GM18867 (cell line): ENCODE data around the gene C1S.
"Not testable (repeated sequence)": the region's sequence is repeated elsewhere in the genome, so short reads cannot be mapped to it uniquely, and the experiment has no call there.

Experiments
- ATAC-seq: cut with Tn5 transposase; IDR thresholded peaks from one replicate; pipeline ENCODE4 v1.9.1; 2021; ENCODE audit warnings: mild to moderate bottlenecking, moderate library complexity; ENCODE audit not compliant: unreplicated experiment

Gene C1S

DNA sequence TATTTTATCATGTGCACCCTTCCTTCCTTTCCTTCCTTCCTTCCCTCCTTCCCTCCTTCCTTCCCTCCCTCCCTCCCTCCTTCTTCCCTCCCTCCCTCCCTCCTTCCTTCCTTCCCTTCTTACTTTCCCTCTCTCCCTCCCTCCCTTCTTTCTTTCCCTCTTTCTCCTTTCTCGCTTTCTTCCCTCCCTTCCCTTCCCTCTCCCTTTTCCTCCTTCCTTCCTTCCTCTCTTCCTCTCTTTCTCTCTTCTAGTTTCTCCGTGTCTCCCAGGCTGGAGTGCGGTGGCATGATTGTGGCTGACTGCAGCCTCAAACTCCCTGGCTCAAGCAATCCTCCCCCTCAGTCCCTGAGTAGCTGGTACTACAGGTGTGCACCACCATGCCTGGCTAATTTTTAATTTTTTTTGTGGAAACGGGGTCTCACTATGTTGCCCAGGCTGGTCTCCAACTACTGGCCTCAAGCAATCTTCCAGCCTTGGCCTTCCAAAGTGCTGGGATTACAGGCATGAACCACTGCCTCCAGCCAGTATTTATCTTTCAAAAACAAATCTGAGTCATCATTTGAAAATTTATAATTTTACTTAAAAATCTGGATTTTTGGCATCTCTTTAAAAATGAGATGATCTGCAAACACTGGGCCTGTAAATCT, 40.7 kb downstream of the C1S start:
- ATAC-seq: no peak

DNA sequence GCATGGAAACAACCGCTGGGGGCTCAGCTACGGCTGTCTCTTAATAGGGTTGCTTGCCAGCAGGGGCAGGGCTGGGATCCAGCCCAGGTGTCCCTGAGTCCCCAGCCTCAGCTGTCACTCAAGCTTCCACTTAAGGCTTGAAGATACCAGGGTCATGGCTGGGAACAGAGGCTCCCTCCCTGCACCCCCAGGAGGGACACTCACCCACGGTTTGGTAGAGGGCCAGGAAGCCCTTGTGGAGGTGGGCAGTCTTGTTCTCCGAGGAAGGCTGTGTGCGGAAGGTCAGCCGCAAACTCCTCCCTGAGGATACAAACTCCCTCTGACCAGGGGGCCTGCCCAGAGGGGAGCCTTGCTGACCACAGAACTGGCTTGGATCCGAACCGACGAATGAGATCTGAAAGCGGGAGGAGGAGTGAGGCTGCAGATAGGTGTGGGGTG, 41.2 kb downstream of the C1S start:
- ATAC-seq: no peak

DNA sequence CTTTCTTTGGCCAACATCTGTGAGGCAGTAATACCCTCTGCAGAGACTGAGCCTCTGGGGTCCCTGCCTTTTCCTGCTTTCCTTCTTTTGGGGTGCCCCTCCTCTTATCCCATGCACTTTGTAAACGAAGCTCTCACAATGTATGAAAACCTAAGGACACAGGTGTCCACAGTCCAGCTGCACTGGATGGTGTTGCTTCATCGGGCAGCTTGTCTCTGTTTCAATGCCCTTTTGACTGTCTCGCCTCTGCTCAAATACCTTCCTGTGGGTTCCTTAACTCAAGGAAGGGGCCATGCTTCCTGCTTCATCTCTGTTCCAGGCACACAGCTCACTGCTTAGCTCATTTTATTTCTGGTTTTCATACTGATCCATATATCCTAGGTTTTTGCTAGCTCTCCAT, 42.1 kb downstream of the C1S start:
- no peak for ATAC-seq

DNA sequence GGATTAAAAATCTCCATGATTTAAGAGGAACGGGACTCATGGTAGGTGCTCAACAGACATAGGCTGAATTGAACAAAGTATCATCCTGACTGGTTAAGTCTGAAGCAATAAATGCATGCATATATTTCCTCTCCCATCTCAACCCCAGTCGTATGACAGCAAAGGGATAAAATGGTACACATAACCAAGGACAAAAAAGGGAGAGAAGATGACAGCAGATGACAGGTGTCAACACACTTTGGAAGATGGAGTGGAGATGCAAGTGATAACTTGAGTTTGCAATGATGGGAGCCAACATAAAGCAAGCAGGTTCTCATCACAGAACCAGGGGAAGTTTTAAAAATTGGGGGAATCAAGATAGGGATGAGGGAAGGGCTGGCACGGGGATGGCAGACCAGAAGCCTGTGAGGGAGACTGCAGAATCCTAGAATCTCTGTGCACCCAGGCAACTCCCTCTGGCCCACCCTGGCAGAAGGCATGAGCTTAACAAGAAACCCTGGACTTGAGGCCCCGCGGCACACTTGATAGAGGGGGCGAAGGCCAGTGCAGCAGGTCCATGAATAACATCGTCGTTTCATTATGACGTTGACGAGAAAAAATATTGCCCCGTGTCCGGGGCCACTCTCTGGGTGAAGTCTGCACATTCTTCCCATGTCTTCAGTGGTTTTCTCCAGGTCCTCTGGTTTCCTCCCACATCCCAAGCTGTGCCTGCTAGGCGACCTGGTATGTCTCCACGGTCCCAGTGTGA, 43.5 kb downstream of the C1S start:
- no peak for ATAC-seq

DNA sequence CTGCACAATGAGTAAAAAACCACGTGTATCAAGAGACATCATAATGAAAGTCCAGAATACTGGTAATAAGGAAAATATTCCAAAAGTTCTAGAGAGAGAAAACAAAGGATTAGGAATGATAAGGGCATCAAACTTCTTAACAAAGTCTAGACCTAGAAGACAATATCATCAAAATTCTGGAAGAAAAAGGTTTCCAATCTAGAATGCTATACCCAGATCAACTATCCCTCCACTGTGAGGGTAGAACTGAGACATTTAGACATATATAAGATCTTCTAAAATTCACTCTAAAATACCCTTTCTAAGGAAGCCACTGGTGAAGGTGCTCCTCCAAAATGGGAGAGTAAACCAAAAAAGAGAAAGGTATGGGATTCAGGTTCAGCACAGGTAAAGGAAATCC, 45.6 kb downstream of the C1S start:
- ATAC-seq: no peak

DNA sequence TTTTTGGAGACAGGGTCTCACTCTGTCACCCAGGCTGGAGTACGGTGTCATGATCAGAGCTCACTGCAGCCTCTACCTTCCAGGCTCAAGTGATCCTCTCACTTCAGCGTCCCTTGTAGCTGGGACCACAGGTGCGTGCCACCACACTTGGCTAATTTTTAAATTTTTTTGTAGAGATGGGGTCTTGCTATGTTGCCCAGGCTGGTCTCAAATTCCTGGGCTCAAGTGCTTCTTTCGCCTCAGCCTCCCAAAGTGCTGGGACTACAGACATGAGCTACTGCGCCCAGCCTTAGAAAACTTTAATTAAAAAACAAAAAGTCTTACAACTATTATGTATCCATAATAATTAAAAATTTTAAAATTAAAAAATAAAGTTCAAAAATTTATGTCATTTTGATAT, 46.7 kb downstream of the C1S start:
- ATAC-seq: not testable (repeated sequence)

DNA sequence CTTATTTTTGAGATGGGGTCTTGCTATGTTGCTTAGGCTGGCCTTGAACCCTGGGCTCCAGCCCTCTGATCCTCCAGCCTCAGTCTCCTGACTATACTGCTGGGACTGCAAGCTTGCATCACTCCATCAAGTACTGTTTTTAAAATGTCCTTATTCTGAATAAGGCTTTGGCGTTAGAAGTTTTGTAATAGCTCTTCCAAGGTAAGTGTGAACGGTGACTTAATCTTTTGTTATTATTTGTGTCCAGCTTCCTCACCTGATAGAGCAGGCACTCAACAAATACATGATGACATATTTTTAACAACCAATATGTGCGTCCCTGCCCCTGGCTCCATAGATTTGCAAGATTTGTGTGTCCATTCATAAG, 47.1 kb downstream of the C1S start:
- no peak for ATAC-seq

DNA sequence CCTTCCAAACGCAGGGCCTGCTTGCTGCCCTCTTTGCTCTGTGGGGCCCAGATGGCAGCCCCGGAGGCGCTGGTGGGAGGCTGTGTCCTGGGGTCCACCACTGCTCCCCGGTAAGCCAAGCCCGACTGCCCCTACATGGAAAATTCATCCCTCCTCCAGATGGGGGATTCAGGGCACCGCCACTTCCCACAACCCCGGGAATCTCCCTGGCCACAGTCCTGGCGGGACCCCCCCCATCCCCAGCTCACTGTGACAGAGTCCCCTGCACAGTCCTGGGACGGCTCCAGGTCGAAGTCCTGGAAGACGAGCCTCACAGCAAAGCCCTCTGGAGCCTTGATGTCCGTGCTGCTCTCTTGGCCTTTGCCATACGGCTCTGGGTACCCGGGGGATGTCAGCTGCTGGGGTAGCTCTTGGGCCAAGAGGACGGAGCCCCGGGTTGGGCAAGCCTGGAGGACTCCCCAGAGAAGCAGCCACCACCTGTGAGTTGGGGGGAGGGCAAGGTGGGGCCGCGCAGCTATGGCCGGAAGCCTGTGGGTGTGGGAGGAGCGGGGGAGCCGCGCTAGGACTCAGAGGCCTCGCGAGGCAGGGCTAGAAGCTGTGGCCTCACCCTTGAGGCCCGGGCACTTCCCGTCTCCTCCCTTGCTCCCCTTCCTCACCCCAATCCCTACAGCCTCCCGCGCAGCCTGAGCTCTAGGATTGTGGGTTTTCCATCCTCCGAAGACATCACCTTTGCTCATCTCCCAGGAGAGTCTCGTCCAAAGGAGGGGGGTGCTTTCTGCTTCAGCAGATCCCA, 47.7 kb downstream of the C1S start:
- peak; percentile 89 for ATAC-seq

DNA sequence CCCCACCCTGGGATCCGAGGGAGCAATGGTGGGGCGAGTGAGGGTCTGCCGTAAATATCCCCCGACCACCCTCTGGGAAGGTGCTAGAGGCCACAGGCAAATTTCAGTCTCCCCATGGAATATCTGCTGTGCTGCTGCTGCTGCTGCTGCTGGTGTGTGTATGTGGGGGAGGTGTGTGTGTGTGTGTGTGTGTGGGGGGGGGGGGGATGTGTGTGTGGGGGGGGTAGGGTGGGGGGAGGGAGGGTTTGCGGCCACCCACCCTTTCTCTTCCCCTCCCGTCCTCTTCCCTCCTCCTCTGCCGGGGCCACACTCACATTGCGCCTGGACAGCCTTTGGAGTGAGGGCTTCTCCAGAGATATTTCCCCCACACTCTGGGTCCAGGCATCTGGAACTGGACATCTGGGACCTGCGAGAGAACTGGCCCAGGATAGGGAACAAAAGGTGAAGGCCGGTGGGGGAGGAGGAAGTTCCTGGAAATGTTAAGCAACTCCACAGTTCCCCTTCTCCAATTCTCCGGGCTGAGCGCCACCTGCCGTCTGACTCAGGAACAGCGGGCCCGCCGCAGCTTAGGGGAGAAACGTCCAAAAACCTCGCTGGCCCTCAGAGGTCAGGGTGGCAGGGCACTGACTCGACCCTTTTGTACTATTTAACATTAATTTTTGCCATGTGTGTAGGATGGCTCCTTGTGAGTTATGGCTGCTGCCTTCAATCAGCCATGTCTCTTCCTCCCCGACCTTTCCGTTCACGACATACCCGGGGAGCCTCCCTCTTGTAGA, 48.5 kb downstream of the C1S start, which contains the start of gene C1RL:
Gene C1RL, minus strand, starts transcription at position 419 of the 776 bp plus-strand sequence. Its CDS starts 34 bp downstream, at position 385.
- ATAC-seq: peak; percentile 46

DNA sequence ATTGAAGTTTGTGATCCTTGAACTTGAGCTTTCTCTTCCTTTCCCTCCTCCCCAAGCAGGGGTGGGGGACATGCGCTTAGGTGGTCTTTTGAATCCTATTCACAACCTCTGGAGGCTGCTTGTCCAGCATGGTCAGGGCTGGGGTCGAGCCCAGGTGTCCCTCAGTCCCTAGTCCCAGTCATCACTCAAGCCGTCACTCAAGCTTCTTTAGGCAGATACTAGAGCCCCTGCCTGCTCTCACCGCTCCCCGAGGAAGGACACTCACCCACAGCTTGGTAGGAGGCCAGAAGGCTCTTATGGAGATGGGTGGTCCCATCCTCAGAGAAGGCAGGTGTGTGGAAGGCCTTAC, 49.0 kb downstream of the C1S start:
- ATAC-seq: no peak

DNA sequence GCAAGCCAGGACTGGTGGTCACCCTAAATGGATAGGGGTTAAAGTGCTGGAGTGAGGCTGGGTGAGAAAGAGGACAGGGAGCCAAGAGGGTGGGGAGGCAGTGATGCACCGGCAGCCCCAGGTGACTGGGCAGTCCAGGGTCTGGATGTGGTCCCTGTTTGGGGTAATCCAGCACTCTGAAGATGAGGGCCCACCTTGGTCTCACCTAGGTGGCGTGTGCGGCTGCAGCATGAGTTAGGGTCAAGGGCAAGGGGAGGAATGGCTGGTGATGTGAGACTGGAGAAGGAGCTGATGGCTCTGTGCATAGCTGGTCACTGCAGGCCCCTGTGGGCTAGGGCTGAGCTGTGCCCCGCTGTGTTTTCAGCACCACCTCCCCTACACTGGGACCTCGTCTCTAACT, 50.1 kb downstream of the C1S start:
- ATAC-seq: no peak

DNA sequence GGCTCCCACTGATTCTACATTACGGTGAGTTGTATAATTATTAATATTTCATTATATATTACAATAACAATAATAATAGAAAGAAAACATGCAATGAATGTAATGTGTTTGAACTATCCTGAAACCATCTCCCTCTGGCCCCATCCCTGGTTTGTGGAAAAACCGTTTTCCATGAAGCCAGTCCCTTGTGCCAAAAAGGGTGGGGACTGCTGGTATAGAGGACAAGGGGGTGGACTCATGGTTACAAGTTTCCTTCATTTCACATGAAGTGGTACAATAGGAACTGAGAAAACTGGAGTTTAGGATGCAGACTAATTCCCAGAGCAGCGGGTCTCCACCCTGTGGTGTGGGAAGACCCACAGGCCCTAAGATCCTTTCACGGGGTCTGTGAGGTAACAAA, 51.5 kb downstream of the C1S start:
- ATAC-seq: no peak

DNA sequence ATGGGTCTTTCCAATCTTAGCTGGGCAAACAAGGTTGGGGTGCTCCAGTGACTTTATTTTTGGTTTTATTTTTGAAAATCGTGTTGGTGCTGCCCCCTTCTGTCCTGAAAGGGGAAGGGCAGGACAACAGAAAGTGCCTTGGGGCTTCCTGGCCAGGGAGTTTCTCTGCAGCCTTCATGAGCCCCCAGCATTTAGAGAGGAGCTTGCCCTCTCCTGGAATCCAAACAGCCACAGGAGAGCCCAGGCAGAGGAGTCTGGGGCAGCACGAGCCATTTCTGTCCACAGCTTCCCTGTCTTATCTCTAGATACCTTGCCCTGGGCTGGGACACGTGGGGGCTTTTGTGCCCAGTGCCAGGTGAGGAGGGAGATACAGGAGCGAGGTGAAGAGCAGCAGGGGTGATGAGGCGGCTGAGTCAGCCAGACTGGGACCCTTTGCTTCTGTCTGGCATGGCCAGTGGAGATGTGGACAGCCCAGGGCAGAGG, 52.9 kb downstream of the C1S start:
- ATAC-seq: no peak

DNA sequence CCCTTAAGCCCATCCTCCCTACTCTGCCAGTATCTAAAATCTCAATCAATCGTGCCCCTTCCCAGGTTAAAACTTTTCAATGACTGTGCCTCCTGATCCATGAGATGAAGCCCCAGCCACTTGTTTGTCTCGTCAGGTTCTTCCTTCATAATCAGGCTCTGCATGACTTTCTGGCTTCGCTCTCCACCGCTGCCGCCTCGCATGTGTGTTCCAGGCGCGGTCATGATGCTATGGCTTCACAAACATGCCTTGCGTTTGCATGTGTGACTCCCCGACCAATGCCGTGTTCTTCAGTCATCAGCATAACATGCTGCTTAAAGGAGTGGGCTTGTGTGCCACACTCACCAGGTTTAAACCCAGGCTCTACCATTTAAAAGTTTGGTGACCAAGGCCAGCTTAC, 53.5 kb downstream of the C1S start:
- no peak for ATAC-seq

DNA sequence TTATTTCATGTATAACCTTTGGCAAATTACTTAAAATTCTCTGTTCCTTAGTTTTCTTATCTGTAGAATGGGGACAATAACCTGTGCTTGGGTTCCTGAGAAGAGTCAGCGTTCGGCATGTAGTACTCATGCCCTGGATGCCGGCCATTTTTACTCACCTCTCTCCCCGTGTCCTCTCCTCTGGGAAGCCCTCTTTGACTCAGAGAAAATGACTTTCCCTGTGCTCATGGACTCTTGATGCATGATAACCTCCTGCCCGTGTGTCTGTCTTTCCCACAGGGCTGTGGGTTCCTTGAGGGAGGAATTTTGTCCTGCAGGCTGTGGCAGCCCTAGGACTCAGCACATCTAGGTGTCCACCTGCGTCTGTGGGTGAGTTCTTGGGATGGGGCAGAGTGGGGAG, 54.3 kb downstream of the C1S start:
- no peak for ATAC-seq

DNA sequence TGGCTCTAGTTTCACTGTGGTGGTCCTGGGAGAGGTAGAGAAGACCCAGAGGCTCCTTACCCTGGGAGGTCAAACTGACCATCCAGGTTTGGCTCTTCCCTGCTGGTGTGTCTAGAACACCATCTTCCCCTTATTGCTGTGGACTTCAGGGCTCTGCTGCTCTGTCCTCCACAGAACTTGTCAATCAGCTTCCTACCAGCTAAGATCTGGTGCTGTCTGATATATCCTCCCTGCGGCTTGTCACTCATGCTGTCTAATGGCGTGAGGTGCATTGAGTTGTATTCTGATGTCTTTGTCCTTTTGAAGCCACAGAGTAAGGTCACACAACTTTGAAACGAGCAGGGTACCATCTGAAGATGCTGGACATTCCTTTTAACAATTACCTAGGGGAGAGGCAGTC, 55.7 kb downstream of the C1S start:
- no peak for ATAC-seq

DNA sequence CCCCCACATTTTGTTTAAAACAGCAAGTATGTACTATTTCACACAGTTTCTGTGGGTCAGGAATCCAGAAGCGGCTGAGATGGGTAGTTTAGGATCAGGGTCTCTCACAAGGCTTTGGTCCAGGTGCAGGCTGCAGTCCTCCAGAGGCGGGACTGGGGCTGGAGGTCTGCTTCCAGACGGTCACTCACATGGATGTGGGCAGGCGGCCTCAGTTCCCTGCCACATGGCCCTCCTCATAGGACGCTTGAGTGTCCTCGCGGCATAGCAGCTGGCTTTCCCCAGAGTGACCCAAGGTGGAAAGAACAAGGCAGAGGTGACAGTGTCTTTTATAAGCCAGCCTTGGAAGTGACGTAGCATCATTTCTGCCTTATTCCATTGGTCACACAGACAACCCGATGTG, 56.4 kb downstream of the C1S start:
- ATAC-seq: no peak

DNA sequence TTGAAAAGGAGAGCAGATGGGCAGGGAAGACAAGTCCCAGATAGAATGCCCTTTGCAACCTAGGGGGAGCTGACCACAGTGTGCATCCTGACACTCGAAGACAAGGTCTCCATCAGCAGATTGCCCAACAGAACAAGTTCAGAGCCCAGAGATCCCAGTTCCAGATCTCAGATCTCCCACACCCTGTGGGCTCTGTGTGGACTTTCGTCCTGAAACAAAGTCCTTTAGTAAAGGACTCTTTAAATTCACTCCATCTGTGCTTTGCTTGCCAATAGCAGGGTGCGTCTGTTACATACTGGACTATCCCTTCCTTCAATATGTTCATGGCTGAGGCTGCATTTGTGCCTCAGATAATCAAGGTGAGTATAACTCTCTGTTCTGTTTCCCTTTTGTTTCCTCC, 57.2 kb downstream of the C1S start:
- no peak for ATAC-seq

DNA sequence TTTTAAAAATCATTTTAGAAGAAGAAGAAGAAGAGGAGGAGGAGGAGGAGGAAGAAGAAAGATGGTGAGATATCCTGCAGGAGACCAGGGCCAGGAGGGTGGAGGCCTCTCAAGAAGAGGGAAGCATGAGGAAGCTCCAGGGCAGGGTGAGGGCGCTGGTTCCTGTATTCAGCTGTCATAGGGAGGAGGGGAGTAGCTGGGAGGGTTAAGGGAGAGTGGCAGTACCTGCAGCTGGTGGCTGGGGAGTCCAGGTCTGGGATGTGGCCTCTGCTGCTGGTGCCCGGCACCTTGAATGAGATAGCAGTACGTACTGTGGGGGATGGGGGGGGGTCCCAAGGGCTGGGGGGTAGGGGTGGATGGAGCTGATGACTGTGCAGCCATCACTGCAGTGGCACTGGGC, 58.4 kb downstream of the C1S start:
- ATAC-seq: no peak

DNA sequence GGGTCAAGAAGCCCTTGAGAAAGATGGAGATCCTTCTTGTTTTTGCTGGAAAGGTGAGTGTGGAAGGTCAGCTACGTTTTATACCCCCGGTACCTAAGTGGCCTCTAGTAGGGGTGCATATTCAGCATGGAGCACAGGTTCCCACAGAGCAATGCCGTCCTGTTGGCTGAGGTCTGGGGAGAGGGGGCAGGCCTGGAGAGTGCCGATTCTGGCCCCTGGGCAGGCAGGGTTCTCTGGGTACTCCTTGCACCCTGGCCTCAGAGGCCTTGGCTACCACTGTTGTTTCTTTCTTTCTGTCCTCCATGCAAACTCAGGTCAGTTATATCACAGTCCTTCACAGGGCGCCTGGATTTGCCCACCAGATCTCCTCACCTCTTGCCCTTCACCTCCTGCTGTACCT, 59.6 kb downstream of the C1S start:
- no peak for ATAC-seq
